GM04504 (cell line): Measurements from ENCODE around the gene CIC.
"Not testable (repeated sequence)": the region's sequence is repeated elsewhere in the genome, so short reads cannot be mapped to it uniquely, and the experiment has no call there.

Experiments
- DNase-seq: peaks from one replicate; pipeline ENCODE4 v3.0.0-alpha.2; 2012; ENCODE audit warnings: low read depth

The CIC gene

GRCh38 chr19:42333975-42334696 is 65.1 kb downstream of the CIC start:
- DNase-seq, result no peak

GRCh38 chr19:42334697-42335373 is 65.8 kb downstream of the CIC start:
- DNase-seq, result no peak

- no peak for DNase-seq
Observed at GRCh38 chr19:42335374-42335936, 66.4 kb downstream of the CIC start.

GRCh38 chr19:42335971-42336370 is 66.9 kb downstream of the CIC start:
- DNase-seq, result no peak

- not testable (repeated sequence) for DNase-seq
Observed at GRCh38 chr19:42339126-42339860, 70.2 kb downstream of the CIC start.

- DNase-seq, result not testable (repeated sequence)
Observed at GRCh38 chr19:42339922-42340321, 70.9 kb downstream of the CIC start.

- no peak for DNase-seq
Observed at GRCh38 chr19:42343344-42344110, 74.5 kb downstream of the CIC start.

GRCh38 chr19:42344336-42344893 is 75.4 kb downstream of the CIC start:
- DNase-seq, result no peak
